ENCODE data around the gene SLX4IP.

Gene SLX4IP

GRCh38 chr20:10498200-10498599 is 63.1 kb downstream of the SLX4IP start:
- no peak for DNase-seq

- no peak for DNase-seq
Measured at GRCh38 chr20:10501402-10501801, 66.3 kb downstream of the SLX4IP start.

GRCh38 chr20:10502098-10502526 is 67.0 kb downstream of the SLX4IP start:
- DNase-seq, result no peak

GRCh38 chr20:10504608-10504993 is 69.5 kb downstream of the SLX4IP start:
- no peak for DNase-seq

GRCh38 chr20:10504994-10505730 is 70.1 kb downstream of the SLX4IP start:
- DNase-seq, result no peak

- DNase-seq, result no peak
Measured at GRCh38 chr20:10505827-10506226, 70.7 kb downstream of the SLX4IP start.

GRCh38 chr20:10507052-10507451 is 71.9 kb downstream of the SLX4IP start:
- DNase-seq, result no peak

GRCh38 chr20:10508060-10508459 is 73.0 kb downstream of the SLX4IP start:
- DNase-seq, result no peak

- no peak for DNase-seq
Measured at GRCh38 chr20:10508468-10509251, 73.6 kb downstream of the SLX4IP start.

GRCh38 chr20:10509376-10509775 is 74.3 kb downstream of the SLX4IP start:
- DNase-seq, result no peak

GRCh38 chr20:10510216-10510615 is 75.1 kb downstream of the SLX4IP start:
- peak; percentile 60 for DNase-seq

GRCh38 chr20:10511170-10511508 is 76.0 kb downstream of the SLX4IP start:
- no peak for DNase-seq

- peak; percentile 67 for DNase-seq
Measured at GRCh38 chr20:10511509-10512251, 76.6 kb downstream of the SLX4IP start.

- DNase-seq, result no peak
Measured at GRCh38 chr20:10513061-10513460, 78.0 kb downstream of the SLX4IP start.

- no peak for DNase-seq
Measured at GRCh38 chr20:10513931-10514575, 78.9 kb downstream of the SLX4IP start.

GRCh38 chr20:10516529-10516928 is 81.4 kb downstream of the SLX4IP start:
- DNase-seq, result no peak

- DNase-seq, result no peak
Measured at GRCh38 chr20:10519361-10520046, 84.4 kb downstream of the SLX4IP start.

- no peak for DNase-seq
Measured at GRCh38 chr20:10520528-10520927, 85.4 kb downstream of the SLX4IP start.

GRCh38 chr20:10521068-10521831 is 86.1 kb downstream of the SLX4IP start:
- peak; percentile 75 for DNase-seq

GRCh38 chr20:10521836-10522235 is 86.7 kb downstream of the SLX4IP start:
- peak; percentile 38 for DNase-seq

GRCh38 chr20:10522328-10522727 is 87.2 kb downstream of the SLX4IP start:
- DNase-seq, result peak; percentile 70

- DNase-seq, result peak; percentile 81
Measured at GRCh38 chr20:10523443-10523842, 88.3 kb downstream of the SLX4IP start.
